HG03378 (cell line): ENCODE data around the gene ZNF423.
"Not testable (repeated sequence)": the region's sequence is repeated elsewhere in the genome, so short reads cannot be mapped to it uniquely, and the experiment has no call there.

Experiments used
- ATAC-seq: cut with Tn5 transposase; IDR thresholded peaks from one replicate; pipeline ENCODE4 v1.9.1; 2021; ENCODE audit warnings: mild to moderate bottlenecking, moderate library complexity; ENCODE audit not compliant: unreplicated experiment

ZNF423 gene

GRCh38 chr16:49700251-49701064 is 155.5 kb downstream of the ZNF423 start:
- ATAC-seq, result no peak

- no peak for ATAC-seq
Observed at GRCh38 chr16:49699841-49700175, 156.1 kb downstream of the ZNF423 start.

GRCh38 chr16:49698931-49699840 is 156.7 kb downstream of the ZNF423 start:
- ATAC-seq, result no peak

- no peak for ATAC-seq
Observed at GRCh38 chr16:49698453-49698815, 157.5 kb downstream of the ZNF423 start.

- no peak for ATAC-seq
Observed at GRCh38 chr16:49697631-49698452, 158.1 kb downstream of the ZNF423 start.

- no peak for ATAC-seq
Observed at GRCh38 chr16:49696414-49697101, 159.4 kb downstream of the ZNF423 start.

GRCh38 chr16:49695782-49696413 is 160.0 kb downstream of the ZNF423 start:
- no peak for ATAC-seq

- ATAC-seq, result no peak
Observed at GRCh38 chr16:49693445-49693844, 162.5 kb downstream of the ZNF423 start.

- no peak for ATAC-seq
Observed at GRCh38 chr16:49690778-49691177, 165.1 kb downstream of the ZNF423 start.

GRCh38 chr16:49688036-49688697 is 167.7 kb downstream of the ZNF423 start:
- ATAC-seq, result no peak

- no peak for ATAC-seq
Observed at GRCh38 chr16:49687476-49688002, 168.4 kb downstream of the ZNF423 start.

GRCh38 chr16:49684696-49685095 is 171.2 kb downstream of the ZNF423 start:
- no peak for ATAC-seq

GRCh38 chr16:49682577-49683165 is 173.2 kb downstream of the ZNF423 start:
- ATAC-seq, result no peak

GRCh38 chr16:49681217-49681883 is 174.6 kb downstream of the ZNF423 start:
- ATAC-seq, result no peak

- ATAC-seq, result no peak
Observed at GRCh38 chr16:49679095-49679494, 176.8 kb downstream of the ZNF423 start.

- ATAC-seq, result not testable (repeated sequence)
Observed at GRCh38 chr16:49677661-49678060, 178.3 kb downstream of the ZNF423 start.

GRCh38 chr16:49675413-49675812 is 180.5 kb downstream of the ZNF423 start:
- ATAC-seq, result no peak

- no peak for ATAC-seq
Observed at GRCh38 chr16:49674990-49675389, 180.9 kb downstream of the ZNF423 start.
